GM21786 (cell line): ENCODE results near the gene AARSD1.
"Not testable (repeated sequence)": the region's sequence is repeated elsewhere in the genome, so short reads cannot be mapped to it uniquely, and the experiment has no call there.

Experiments used
- ATAC-seq: cut with Tn5 transposase; IDR thresholded peaks from one replicate; pipeline ENCODE4 v1.9.1; 2021; ENCODE audit not compliant: unreplicated experiment

Gene AARSD1

DNA sequence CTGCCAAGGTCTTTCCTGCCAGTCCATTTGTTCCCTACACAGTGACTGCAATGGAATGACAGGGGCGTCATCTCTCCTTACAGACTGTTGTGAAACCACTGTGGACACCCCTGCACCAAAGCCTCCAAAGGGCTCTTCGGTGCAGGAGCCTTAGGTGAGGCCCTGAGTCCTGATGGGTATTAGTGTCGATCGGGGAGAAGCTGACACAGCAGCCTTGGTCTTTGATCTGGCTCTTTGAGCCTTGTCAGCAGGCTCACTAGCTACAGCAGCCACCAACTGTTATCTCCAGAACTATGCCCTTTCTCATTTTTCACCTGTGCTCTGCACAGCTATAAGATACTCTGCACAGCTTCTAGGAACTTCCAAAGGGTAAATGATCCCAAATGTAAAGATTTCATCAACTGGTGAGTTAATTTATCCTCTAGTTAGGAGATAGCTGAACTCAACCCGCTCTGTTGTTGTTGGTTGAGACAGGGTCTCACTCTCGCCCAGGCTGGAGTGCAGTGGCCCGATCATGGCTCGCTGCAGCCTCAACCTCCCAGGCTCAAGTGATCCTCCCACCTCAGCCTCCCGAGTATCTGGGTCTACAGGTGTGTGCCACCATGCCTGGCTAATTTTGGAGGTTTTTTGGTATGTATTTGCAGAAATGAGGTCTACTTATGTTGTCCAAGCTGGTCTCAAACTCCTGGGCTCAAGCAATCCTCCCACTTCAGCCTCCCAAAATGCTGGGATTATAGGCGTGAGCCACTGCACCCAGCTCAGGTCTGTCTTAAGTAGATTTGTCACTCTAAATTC lies 44.0 kb downstream of the AARSD1 start:
- no peak for ATAC-seq

DNA sequence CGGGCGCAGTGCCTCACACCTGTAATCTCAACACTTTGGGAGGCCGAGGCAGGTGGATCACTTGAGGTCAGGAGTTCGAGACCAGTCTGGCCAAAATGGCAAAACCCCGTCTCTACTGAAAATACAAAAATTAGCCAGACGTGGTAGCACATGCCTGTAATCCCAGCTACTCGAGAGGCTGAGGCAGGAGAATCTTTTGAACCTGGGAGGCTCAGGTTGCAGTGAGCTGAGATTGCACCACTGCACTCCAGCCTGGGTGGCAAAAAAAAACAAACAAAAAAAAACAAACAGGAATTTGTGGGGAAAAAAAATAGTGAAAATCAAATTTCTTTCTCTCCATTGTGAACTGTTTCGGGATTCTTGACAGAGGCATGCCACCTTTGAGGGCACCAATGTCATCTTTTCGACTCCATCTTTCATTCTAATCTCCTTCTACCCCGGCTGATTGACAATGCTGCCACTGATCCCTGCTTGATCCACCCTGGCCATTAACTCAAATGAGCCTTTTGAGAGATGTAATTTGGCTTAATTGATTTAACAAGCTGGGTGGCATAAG lies 44.7 kb downstream of the AARSD1 start:
- not testable (repeated sequence) for ATAC-seq

DNA sequence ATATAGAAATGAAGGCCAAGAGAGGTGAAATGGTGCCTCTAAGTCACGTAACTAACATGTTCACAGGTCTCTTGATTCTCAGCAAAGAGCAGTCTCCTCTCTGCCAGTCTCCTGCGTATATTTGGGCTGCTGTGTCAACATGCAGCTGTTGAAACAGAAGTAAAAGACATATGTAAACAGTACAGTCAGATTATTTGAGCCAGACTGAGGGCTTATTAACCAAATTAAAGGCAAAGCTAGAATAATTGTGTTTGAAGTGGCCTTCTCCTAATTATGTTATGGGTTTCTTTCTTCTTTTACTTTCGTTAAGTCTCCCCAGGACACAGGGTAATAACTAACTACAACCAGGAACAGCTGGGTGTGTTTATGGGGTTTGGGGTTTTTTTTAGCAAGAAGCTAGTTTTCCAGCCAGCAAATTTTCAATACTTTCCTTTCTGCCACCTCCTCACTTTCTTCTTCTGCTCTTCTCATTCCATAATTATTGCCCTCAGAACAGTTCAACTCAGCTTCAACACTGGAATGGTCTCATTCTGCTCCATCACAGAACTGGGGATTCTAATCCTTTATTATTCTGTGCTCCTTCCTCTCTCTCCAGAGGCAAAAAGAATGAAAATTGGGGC lies 45.2 kb downstream of the AARSD1 start:
- ATAC-seq: no peak

DNA sequence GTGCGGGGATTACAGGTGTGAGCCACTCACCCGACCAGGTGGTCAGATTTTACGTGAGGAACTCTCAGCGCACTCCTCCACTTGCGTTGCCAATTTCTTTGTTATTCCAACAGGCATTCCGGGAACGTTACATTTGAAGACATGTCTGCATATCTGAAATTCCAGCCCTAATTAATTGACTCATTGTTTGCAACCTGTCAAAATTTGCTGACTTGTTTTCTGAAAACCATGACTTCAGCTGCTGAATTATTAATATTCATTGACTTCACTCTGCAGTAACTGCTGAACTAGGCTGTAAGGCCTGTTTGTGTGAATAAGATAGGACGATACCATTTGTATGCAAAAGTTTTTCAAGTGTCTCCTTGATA lies 47.0 kb downstream of the AARSD1 start:
- ATAC-seq: no peak

DNA sequence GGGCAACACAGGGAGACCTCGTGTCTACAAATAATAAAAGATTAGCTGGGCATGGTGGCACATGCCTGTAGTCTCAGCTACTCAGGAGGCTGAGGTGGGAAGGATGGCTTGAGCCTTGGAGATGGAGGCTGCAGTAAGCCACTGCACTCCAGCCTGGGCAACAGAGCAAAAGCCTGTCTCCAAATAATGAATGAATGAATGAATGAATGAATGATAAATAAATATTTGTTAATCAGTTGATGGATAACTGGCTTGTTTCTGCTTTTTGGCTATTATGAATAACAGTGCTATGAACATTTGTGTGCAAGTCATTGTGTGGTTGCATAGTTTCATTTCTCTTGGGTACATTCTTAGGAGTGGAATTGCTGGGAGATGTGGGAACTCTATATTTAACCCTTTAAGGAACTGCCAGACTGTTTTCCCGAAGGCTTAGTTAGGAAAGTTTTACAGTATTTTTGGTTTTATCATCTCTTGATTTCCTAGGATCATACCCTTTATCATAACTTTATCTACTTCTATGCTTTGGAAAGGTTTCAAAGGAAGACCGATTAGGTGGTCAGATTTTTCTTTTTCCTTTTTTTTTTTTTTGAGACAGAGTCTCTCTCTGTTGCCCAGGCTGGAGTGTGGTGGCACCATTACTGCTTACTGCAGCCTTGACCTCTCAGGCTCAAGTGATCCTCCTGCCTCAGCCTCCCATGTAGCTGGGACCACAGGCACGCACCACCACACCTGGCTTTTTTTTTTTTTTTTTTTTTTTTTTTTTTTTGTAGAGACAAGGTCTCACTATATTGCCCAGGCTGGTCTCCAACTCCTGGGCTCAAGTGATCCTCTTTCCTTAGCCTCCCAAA lies 47.6 kb downstream of the AARSD1 start:
- not testable (repeated sequence) for ATAC-seq

DNA sequence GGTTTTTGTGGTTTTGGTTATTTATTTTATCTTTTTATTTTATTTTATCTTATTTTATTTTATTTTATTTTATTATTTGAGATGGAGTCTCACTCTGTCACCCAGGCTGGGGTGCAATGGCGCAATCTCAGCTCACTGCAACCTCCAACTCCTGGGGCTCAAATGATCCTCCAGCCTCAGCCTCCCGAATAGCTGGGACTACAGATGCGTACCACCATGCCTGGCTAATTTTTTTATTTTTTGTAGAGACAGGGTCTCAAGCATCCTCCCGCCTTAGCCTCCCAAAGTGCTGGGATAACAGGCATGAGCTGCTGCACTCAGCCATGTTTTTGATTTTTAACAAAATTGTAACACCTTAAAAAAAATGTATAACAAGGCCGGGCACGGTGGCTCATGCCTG lies 49.0 kb downstream of the AARSD1 start:
- ATAC-seq: not testable (repeated sequence)

DNA sequence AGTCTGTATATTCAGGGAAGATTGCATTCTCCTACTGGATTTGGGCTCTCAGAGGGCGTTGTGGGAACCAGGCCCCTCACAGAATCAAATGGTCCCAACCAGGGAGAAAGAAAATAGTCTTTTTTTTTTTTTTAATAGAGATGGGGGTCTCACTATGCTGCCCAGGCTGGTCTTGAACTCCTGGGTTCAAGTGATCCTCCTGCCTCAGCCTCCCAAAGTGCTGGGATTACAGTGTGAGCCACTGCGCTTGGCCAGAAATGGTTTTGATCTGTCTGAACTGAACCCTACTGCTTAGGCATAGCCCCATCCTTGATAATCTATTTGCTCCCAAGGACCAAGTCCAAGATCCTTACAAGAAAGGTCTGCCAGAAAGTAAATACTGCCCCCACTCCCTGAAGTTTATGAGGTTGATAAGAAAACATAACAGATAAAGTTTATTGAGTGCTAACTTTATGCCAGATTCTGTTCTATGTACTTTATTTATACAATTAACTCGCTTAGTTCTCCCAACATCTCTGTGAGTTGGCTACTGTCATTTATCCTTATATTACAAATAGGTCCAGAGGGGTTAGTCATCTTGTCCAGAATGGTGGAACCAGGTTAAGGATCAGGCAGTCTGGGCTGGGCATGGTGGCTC lies 50.2 kb downstream of the AARSD1 start:
- no peak for ATAC-seq

DNA sequence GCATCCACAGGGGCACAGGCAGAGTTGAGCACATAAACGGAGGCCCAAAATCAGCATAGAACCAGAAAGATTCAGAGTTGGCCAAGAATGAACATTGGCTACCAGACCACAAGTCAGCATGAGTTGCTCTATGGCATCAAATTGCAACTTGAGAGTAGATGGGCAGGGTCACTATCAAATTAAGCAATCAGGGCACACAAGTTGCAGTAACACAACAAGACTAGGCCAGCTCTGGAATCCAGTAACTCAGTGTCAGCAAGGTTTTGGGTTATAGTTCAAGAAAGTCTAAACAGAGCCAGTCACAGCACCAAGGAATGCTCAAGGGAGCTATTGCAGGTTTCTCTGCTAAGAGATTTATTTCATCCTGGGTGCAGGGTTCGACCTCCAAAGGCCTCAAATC lies 50.7 kb downstream of the AARSD1 start:
- no peak for ATAC-seq

DNA sequence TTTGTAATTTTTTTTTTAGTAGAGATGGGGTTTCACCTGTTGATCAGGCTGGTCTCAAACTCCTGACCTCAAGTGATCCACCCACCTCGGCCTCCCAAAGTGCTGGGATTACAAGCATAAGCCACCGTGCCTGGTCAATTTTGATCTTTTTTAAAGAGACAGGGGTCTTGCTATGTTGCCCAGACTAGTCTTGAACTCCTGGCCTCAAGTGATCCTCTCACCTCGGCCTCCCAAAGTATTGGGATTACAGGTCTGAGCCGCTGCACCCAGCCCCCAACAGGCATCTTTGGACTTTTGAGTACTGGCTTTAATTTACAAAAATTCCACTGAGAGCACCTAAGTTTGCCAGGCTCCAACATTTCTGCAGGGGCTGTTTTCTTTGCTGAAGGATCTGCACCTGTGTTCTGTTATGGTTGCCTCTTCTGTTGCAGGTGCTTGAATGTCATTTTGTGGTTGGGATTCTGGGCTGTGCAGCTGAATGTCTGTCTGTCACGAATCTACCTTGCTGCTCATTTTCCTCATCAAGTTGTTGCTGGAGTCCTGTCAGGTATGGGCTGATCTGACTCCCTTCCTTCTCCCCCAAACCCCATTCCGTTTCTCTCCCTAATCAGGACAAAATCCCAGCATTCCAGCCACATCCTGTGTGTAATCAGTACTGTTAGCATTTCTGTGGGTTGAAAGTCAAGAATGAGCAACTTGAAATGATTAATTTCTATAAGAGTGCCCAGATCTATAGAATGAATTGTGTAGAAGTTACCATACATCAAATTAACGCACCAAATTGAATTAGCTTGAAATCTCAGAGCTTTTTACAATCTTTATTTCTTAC lies 55.2 kb downstream of the AARSD1 start:
- no peak for ATAC-seq

DNA sequence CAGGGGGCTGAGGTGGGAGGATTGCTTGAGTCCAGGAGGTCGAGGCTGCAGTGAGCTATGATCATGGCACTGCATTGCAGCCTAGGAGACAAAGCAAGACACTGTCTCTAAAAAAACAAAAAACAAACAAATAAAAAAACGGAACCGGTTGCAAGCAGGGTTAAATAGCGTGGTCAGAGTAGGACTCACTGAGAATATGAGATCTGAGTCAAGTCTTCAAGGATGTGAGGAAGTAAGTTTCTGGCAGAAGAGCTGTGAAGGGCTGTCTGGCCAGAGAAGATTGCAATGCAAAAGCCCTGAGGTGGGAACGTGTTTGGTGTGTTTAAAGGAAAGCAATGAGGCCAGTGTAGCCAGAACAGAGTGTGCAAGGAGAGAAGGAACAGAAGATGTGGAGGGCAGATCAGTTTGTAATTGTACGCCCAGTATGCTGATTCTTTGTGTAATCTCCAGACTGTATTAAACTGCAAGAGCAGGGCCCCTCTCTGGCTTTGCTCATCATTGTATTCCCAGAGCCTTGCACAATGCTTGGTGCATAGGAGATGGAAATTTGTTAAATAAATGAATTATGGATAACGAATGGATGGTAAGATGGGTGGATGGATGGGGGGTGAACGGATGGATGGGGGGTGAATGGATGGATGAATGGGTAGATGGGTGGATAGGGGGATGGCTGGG lies 57.3 kb downstream of the AARSD1 start:
- no peak for ATAC-seq

DNA sequence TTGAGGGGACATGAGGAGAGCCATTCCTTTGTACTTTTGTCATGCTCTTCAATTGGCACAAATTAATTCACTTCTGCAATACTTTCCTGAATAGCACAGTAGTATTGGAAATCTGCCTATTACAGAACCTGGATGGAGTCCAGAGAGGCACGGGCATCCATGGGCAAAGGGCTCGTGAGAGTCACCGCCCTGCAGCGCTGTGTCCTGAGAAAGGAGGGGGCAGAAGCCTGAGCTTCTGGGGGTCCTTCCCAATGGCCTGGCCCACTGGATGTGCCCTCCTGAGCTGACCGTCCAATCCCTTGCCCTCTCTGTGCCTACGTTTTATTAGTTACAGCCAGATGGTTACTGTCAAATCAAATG lies 60.2 kb downstream of the AARSD1 start:
- no peak for ATAC-seq

DNA sequence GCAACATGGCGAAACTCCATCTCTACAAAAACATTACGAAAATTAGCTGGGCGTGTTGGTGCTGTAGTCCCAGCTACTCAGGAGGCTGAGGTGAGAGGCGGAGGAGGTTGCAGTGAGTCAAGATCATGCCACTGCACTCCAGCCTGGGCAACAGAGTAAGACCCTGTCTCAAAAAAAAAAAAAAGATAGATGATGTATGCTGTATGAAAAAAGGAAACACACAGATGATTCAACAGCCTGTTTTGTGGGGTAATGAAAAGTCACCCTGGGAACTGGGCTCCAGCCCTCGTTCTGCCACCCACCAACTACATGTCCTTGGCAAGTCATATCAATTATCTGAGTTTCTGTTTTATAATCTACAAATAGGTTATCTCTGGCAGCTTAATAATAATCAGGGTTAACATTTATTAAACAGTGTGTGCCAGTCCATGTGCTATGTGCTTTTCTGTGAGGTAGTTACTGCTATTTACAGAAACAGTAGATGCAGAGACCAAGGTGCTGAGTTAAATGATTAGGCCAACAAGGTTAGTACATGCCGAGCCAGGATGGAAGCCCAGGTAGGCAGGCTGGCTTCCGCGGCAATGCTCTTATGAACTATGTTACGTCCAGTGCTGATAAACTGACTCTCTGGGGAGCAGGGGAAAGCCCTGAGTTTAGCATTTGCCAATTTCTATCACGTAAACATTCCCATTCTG lies 62.6 kb downstream of the AARSD1 start:
- ATAC-seq: no peak
